Measurements from ENCODE around the gene MAF.

The MAF gene

GRCh38 chr16:79560318-79560717, 40.2 kb downstream of the MAF start:
- H3K4me2 ChIP-seq (ENCODE audit: low read depth, low read length, poor library complexity, severe bottlenecking), result no peak overlapping the region
- H3K9ac ChIP-seq (ENCODE audit: low read depth, low read length, poor library complexity, severe bottlenecking), result no peak overlapping the region
- H3K4me3 ChIP-seq (ENCODE audit: low read length, poor library complexity, severe bottlenecking), result no peak overlapping the region
- TF ChIP-seq CTCF (conservative IDR thresholded peaks at IDR 0.05; ENCODE audit: low read length) (no peak), EZH2phosphoT487 (IDR thresholded peaks at IDR 0.05; ENCODE audit: borderline replicate concordance) (no peak)
- no peaks in the 10 kb centered on the region for H3K9me2 ChIP-seq (replicated peaks; ENCODE audit: low read depth, low read length)
- H3K4me1 ChIP-seq (ENCODE audit: insufficient read depth, low read length, poor library complexity, severe bottlenecking), result no peaks in the 10 kb centered on the region
- H4K20me1 ChIP-seq (ENCODE audit: insufficient read depth, low read length, poor library complexity, severe bottlenecking), result no peaks in the 10 kb centered on the region
- no peaks in the 10 kb centered on the region for H3K79me2 ChIP-seq (ENCODE audit: insufficient read depth, low read length)
- H3F3A ChIP-seq (ENCODE audit: low read depth), result no peaks in the 10 kb centered on the region
- H3K36me3 ChIP-seq (ENCODE audit: insufficient read depth, low read length), result no peaks in the 10 kb centered on the region
- no peak overlapping the region for H2AFZ ChIP-seq (ENCODE audit: low read length)
- peaks cover 4% of the 10 kb centered on the region for H3K9me3 ChIP-seq (ENCODE audit: insufficient read depth, low read depth, low read length)
- no peaks in the 10 kb centered on the region for H3K27me3 ChIP-seq (ENCODE audit: insufficient read depth, low read length, poor library complexity, severe bottlenecking)

- Histone ChIP-seq H3F3A (ENCODE audit: low read depth) (no peaks in the 10 kb centered on the region), H3K36me3 (ENCODE audit: insufficient read depth, low read length) (no peaks in the 10 kb centered on the region), H3K4me3 (ENCODE audit: low read length, poor library complexity, severe bottlenecking) (no peak overlapping the region), H3K79me2 (ENCODE audit: insufficient read depth, low read length) (no peaks in the 10 kb centered on the region), H3K4me2 (ENCODE audit: low read depth, low read length, poor library complexity, severe bottlenecking) (no peak overlapping the region), H3K9me3 (ENCODE audit: insufficient read depth, low read depth, low read length) (peaks cover 4% of the 10 kb centered on the region), H3K9me2 (replicated peaks; ENCODE audit: low read depth, low read length) (no peaks in the 10 kb centered on the region), H4K20me1 (ENCODE audit: insufficient read depth, low read length, poor library complexity, severe bottlenecking) (no peaks in the 10 kb centered on the region), H3K9ac (ENCODE audit: low read depth, low read length, poor library complexity, severe bottlenecking) (no peak overlapping the region), H3K4me1 (ENCODE audit: insufficient read depth, low read length, poor library complexity, severe bottlenecking) (no peaks in the 10 kb centered on the region), H2AFZ (ENCODE audit: low read length) (no peak overlapping the region), H3K27me3 (ENCODE audit: insufficient read depth, low read length, poor library complexity, severe bottlenecking) (no peaks in the 10 kb centered on the region)
- TF ChIP-seq CTCF (conservative IDR thresholded peaks at IDR 0.05; ENCODE audit: low read length), result no peak
- TF ChIP-seq EZH2phosphoT487 (IDR thresholded peaks at IDR 0.05; ENCODE audit: borderline replicate concordance), result no peak
These were observed 41.0 kb downstream of the MAF start for GRCh38 chr16:79559532-79559931.

- no peak for TF ChIP-seq EZH2phosphoT487 (IDR thresholded peaks at IDR 0.05; ENCODE audit: borderline replicate concordance)
- no peak for TF ChIP-seq CTCF (conservative IDR thresholded peaks at IDR 0.05; ENCODE audit: low read length)
- H3K9me2 ChIP-seq (replicated peaks; ENCODE audit: low read depth, low read length), result no peaks in the 10 kb centered on the region
- no peaks in the 10 kb centered on the region for H3K4me1 ChIP-seq (ENCODE audit: insufficient read depth, low read length, poor library complexity, severe bottlenecking)
- no peak overlapping the region for H3K4me3 ChIP-seq (ENCODE audit: low read length, poor library complexity, severe bottlenecking)
- no peaks in the 10 kb centered on the region for H3K79me2 ChIP-seq (ENCODE audit: insufficient read depth, low read length)
- H3K9ac ChIP-seq (ENCODE audit: low read depth, low read length, poor library complexity, severe bottlenecking), result no peak overlapping the region
- no peaks in the 10 kb centered on the region for H3K27me3 ChIP-seq (ENCODE audit: insufficient read depth, low read length, poor library complexity, severe bottlenecking)
- H3K9me3 ChIP-seq (ENCODE audit: insufficient read depth, low read depth, low read length), result peaks cover 4% of the 10 kb centered on the region
- no peaks in the 10 kb centered on the region for H3F3A ChIP-seq (ENCODE audit: low read depth)
- no peaks in the 10 kb centered on the region for H3K36me3 ChIP-seq (ENCODE audit: insufficient read depth, low read length)
- no peak overlapping the region for H2AFZ ChIP-seq (ENCODE audit: low read length)
- no peaks in the 10 kb centered on the region for H4K20me1 ChIP-seq (ENCODE audit: insufficient read depth, low read length, poor library complexity, severe bottlenecking)
- no peak overlapping the region for H3K4me2 ChIP-seq (ENCODE audit: low read depth, low read length, poor library complexity, severe bottlenecking)
These were observed 43.1 kb downstream of the MAF start for GRCh38 chr16:79557421-79557820.
